Fibroblast of lung (primary cell): ENCODE data around the gene DNAJA2. TPM values are rescaled to one million over a fixed set of nuclear protein-coding genes. Genes with fewer than 3 reads are reported as not detected.

Source experiments
- DNase-seq, 2 donors: peaks; one replicate each; pipeline versions ENCODE4 v3.0.0 to v3.0.0-alpha.2; 2010; ENCODE audit warnings: low read depth in 2 of 2
- H2AFZ ChIP-seq: 2 replicates; pipeline ENCODE4 v1.5.1; 2012; ENCODE audit warnings: low read length, control low read depth, inconsistent platforms
- H3K27ac ChIP-seq: 2 replicates; pipeline ENCODE4 v1.5.1; 2011; ENCODE audit warnings: low read length, control low read depth; ENCODE audit not compliant: insufficient read depth
- H3K27me3 ChIP-seq: 2 replicates; pipeline ENCODE4 v1.5.1; 2011; ENCODE audit warnings: mild to moderate bottlenecking, low read length; ENCODE audit not compliant: control insufficient read depth, insufficient read depth
- H3K36me3 ChIP-seq: 2 replicates; pipeline ENCODE4 v1.5.1; 2011; ENCODE audit warnings: low read length; ENCODE audit not compliant: control insufficient read depth, insufficient read depth
- H3K4me1 ChIP-seq: 2 replicates; pipeline ENCODE4 v1.5.1; 2011; ENCODE audit warnings: low read length; ENCODE audit not compliant: control insufficient read depth, insufficient read depth; ENCODE audit errors: extremely low read depth
- H3K4me2 ChIP-seq: 2 replicates; pipeline ENCODE4 v1.5.1; 2011; ENCODE audit warnings: low read length, control low read depth; ENCODE audit not compliant: insufficient read depth; ENCODE audit errors: extremely low read depth
- H3K4me3 ChIP-seq, 4 experiments: fragments of 200-600 bp in 1 of 4; sonication (generic) in 1 of 4; replicated peaks in 1 of 4; 2 replicates each; pipeline ENCODE4 v1.5.1; 2011 to 2016; ENCODE audit warnings: low read length in 4 of 4, low read depth in 3 of 4, mild to moderate bottlenecking in 3 of 4, control low read depth in 2 of 4, inconsistent platforms in 1 of 4, mixed read lengths in 1 of 4; ENCODE audit not compliant: insufficient read depth in 1 of 4; ENCODE audit errors: control extremely low read depth in 1 of 4
- H3K79me2 ChIP-seq: 2 replicates; pipeline ENCODE4 v1.5.1; 2012; ENCODE audit warnings: mild to moderate bottlenecking, low read length, inconsistent platforms; ENCODE audit not compliant: control insufficient read depth, insufficient read depth
- H3K9ac ChIP-seq: 2 replicates; pipeline ENCODE4 v1.5.1; 2011; ENCODE audit warnings: mild to moderate bottlenecking, low read length, control low read depth; ENCODE audit not compliant: insufficient read depth
- H3K9me3 ChIP-seq: 2 replicates; pipeline ENCODE4 v1.5.1; 2012; ENCODE audit warnings: low read depth, low read length; ENCODE audit not compliant: control insufficient read depth, insufficient read depth
- H4K20me1 ChIP-seq: 2 replicates; pipeline ENCODE4 v1.5.1; 2011; ENCODE audit warnings: low read length; ENCODE audit not compliant: control insufficient read depth, insufficient read depth; ENCODE audit errors: extremely low read depth
- CTCF ChIP-seq, 2 donors: IDR thresholded peaks in 1 of 2; conservative IDR thresholded peaks in 1 of 2; 1 replicate in 1 of 2; 2 replicates in 1 of 2; pipeline ENCODE4 v1.5.1; 2011 to 2012; ENCODE audit warnings: low read length in 2 of 2, control low read depth in 1 of 2, inconsistent platforms in 1 of 2, low read depth in 1 of 2, mild to moderate bottlenecking in 1 of 2
- EZH2 ChIP-seq: IDR thresholded peaks from 2 replicates; pipeline ENCODE4 v1.5.1; 2012; ENCODE audit warnings: low read length, control low read depth, mild to moderate bottlenecking; ENCODE audit errors: missing control alignments
- polyA plus RNA-seq, 2 donors: library from polyadenylated mRNA; depleted of rRNA in 1 of 2; stranded (reverse) in 1 of 2; unstranded in 1 of 2; fragments of >200 nt; gene quantifications; 2 replicates each; pipeline ENCODE4 v1.2.1, GENCODE V29; 2011 to 2012; ENCODE audit warnings: missing spikeins in 1 of 2
- total RNA-seq: library from RNA; depleted of rRNA; stranded (reverse); fragments of >200 nt; gene quantifications from 2 replicates; pipeline ENCODE4 v1.2.1, GENCODE V29; 2014

The DNAJA2 gene
- total and polyA plus RNA-seq, 2 donors (not counting 1 experiment from before 2014, with no cell fraction given) = 32.5 to 78.3 TPM

- Histone ChIP-seq H3K9ac (peak overlapping the region; percentile 98), H3K27me3 (no peaks in the 10 kb centered on the region), H3K36me3 (no peaks in the 10 kb centered on the region), H3K4me2 (peak overlapping the region; percentile 87), H2AFZ (peak overlapping the region; percentile 69), H3K79me2 (peaks cover 33% of the 10 kb centered on the region), H3K9me3 (no peaks in the 10 kb centered on the region), H4K20me1 (no peaks in the 10 kb centered on the region), H3K4me1 (no peaks in the 10 kb centered on the region), H3K27ac (peak overlapping the region; percentile 93), H3K4me3 (peak overlapping the region; percentile 66 to 92 (median 77))
- TF ChIP-seq EZH2 (no peak), CTCF (conservative IDR thresholded peaks at IDR 0.05 in 1 of 2, IDR thresholded peaks at IDR 0.05 in 1 of 2; ENCODE audit: low read depth in 1 of 2, low read length in 2 of 2) (no peak)
- no peak for DNase-seq
These were observed 486 bp upstream of the DNAJA2 start for GRCh38 chr16:46973996-46974324.

- H3K9ac ChIP-seq = peak overlapping the region; percentile 98
- peak; percentile 14 to 43 for DNase-seq
- peak overlapping the region; percentile 77 to 93 (median 84) for H3K4me3 ChIP-seq
- H3K4me2 ChIP-seq = peak overlapping the region; percentile 87
- no peaks in the 10 kb centered on the region for H4K20me1 ChIP-seq
- no peaks in the 10 kb centered on the region for H3K4me1 ChIP-seq
- H3K27ac ChIP-seq = peak overlapping the region; percentile 93
- peak overlapping the region; percentile 3 for H2AFZ ChIP-seq
- H3K27me3 ChIP-seq = no peaks in the 10 kb centered on the region
- peaks cover 40% of the 10 kb centered on the region for H3K79me2 ChIP-seq
- no peak for TF ChIP-seq EZH2
- no peak for TF ChIP-seq CTCF (conservative IDR thresholded peaks at IDR 0.05 in 1 of 2, IDR thresholded peaks at IDR 0.05 in 1 of 2; ENCODE audit: low read depth in 1 of 2, low read length in 2 of 2)
- H3K9me3 ChIP-seq = no peaks in the 10 kb centered on the region
- peaks cover 1% of the 10 kb centered on the region for H3K36me3 ChIP-seq
These were observed 856 bp downstream of the DNAJA2 start for GRCh38 chr16:46972429-46973206.

- DNase-seq = no peak
- peaks cover 3% of the 10 kb centered on the region for H3K36me3 ChIP-seq
- no peak overlapping the region for H3K9ac ChIP-seq
- TF ChIP-seq CTCF (conservative IDR thresholded peaks at IDR 0.05 in 1 of 2, IDR thresholded peaks at IDR 0.05 in 1 of 2; ENCODE audit: low read depth in 1 of 2, low read length in 2 of 2) (no peak), EZH2 (no peak)
- no peak overlapping the region for H3K4me3 ChIP-seq
- no peaks in the 10 kb centered on the region for H3K4me1 ChIP-seq
- no peaks in the 10 kb centered on the region for H3K9me3 ChIP-seq
- no peaks in the 10 kb centered on the region for H3K27me3 ChIP-seq
- H4K20me1 ChIP-seq = no peaks in the 10 kb centered on the region
- H3K27ac ChIP-seq = no peak overlapping the region
- H3K4me2 ChIP-seq = no peak overlapping the region
- no peak overlapping the region for H2AFZ ChIP-seq
- peaks cover 41% of the 10 kb centered on the region for H3K79me2 ChIP-seq
These were observed 2.2 kb downstream of the DNAJA2 start for GRCh38 chr16:46971271-46971670.
